ENCODE measurements around the gene QARS1.

QARS1 gene

DNA sequence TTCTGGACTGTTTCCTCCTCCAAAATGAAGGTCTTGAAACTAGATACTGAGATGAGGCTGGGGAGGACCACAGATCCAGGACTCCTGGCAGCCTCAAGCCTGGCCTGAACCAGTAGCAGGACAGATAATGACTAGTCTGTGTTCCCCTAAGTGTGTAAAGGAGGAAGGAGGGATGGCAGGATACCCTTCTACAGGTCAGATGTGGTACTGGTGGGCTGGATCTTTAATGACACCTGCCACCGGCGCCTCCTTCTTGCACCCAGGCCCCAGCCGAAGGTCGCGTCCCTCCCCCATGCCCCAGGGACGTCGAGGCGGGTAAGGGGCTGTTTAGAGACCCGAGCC, 15.5 kb upstream of the QARS1 start:
- no peak for DNase-seq

DNA sequence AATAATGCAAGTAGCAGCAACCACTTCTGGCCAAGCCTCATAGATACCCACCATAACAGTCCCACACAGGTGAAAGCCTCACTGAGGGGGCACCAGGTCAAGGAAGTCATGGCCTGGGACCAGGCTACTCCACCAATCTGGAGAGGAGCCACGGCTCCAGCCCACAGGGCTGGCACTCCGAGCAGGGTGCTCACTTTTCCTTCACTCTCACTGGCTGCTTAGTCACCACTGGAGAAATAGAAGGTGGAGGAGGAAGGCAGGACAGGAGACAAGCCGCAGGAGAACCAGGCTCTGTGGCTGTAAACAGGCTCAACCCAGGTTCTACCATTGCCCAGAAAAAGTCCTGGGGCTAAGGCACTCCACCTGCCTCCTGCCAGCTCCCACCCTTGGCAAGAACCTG, 14.9 kb upstream of the QARS1 start:
- DNase-seq, result no peak

DNA sequence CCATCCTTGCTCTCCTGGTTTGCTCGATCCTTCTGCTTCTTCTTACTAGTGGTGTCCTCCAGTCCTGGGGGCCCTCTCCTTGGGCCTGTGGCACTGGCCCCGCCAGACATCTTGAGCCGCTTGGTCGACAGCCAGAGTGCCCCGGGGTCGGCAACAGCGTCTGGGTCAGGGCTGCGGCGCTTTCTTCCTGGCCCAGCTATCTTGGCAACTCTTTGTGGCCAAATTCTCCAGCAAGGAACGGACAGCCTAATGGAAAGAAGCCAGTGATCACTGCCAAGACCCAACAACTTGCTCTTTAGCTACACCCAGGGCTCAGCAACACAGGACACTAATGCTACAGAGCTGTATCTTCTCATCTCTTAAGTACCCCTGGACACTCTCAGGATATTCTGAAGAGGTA, 14.5 kb upstream of the QARS1 start:
- no peak for DNase-seq

DNA sequence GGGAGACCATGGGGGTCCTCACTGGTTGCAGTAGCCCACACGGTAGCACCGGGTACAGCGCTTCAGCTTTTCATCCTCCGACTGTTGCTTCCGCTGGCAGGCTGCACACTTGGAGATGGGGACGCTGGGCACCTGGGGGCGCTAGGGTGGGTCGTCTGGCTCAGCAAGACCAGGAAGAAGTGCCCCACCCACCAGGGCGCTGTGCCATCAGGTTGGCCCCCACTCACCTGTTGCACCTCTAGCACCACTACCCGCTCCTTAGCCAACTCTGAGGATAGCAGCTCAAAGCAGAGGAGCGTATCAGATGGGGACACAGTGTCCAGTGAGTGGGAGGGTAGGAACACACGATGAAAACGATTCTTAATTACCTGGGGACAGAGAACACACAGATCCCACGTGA, 7.7 kb upstream of the QARS1 start:
- DNase-seq, result no peak

DNA sequence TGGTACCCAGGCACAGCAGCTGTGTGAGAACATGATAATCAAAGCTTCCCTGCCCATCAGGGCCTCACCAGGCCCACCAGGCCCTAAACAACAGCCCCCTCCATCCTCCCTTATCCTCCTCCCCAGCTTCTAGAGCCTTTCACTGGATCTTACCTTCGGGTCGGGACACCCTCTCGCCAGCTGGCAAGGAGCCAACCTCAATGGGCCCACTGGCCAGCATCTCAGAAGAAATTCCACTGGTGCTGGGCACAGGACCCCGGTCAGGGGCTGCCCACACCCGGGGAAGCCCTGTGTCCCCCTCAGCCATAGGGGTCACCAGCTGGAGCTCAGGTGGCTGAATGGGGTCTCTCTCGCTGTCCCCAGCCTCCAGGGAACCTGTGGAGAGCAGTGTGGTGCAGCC, 6.8 kb upstream of the QARS1 start:
- no peak for DNase-seq

DNA sequence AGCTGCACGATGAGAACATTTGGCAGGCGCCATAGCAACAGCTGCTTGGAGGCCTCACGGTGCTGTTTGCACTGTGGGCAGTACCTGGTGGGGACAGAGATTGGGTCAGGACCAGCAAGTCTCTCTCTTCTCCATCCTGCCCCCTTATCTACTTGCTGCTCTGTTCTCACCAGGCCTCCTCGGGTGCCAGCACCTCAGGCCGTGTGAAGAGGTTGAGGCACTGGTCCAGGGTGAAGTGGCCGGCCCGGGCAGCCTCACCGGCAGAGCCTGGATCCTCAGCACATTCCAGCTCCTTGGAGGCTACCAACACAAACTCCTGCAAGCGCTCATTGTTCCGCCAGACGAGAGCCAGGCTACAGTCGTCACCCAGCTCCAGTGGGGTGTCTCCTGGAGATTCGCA, 6.2 kb upstream of the QARS1 start:
- no peak for DNase-seq

DNA sequence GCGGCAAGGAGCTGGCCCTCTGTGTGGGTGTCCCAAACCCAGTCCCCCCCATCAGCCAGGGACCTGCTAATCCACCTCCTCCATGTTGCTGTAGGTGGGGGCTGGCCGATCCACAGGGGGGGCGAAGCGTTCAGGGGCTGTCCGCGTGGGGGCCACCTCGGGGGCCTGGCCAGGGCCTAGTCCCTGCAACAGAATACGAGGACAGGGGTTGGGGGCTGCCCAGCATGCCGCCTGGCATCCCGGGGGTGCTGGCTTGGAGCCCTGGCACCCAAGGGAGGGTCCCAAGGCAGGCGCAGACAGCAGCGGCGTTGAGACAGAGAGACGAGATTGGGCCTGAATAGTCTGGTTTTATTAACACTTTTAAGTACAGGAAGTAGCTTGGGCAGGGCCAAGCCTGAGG, 3.8 kb upstream of the QARS1 start:
- DNase-seq, result no peak

DNA sequence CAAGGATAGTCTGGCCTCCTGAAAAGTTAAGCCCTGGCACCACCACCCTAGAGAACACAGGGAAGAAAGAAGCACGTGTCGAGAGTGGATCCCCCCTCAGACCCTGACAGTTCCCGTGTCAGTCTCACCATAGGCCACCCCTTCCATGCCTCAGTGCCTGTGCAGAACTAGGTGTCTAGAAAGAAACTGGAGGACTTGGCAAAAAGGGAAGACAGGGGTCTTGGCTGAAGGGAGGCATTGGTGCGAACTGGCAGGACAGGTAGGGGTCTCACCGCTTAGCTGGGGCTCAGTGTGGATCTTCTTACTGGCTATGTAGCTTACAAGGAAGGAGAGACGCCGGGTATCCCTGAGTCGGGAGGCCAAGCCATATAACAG, 518 bp downstream of the QARS1 start:
- no peak for DNase-seq

DNA sequence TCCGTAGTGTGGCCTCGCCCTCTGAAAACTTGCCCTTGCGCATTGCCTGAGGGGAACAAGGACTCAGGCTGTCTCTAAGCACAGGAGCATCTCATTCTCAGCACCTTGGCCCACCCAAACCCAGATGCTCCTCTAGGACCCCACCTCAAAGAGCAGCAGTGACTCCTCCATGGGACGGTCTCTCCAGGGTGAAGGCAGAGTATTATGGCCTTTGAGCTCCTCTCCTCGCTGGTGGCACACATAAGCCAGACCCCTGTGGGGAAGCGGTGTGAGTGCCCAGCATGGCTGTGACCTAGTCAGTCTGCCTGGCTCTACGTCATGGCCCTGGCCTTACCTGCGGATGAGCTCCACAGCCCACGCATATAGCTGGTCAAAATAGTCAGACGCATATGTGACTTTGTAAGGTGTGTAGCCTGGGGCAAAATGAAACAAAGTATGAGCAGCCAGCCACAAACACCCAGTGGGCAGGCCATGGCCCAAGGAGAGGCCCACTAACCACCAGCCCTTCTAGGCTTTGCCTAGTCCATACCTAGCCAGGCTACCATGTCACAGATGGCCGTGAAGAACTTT, 4.4 kb downstream of the QARS1 start:
- DNase-seq, result no peak

DNA sequence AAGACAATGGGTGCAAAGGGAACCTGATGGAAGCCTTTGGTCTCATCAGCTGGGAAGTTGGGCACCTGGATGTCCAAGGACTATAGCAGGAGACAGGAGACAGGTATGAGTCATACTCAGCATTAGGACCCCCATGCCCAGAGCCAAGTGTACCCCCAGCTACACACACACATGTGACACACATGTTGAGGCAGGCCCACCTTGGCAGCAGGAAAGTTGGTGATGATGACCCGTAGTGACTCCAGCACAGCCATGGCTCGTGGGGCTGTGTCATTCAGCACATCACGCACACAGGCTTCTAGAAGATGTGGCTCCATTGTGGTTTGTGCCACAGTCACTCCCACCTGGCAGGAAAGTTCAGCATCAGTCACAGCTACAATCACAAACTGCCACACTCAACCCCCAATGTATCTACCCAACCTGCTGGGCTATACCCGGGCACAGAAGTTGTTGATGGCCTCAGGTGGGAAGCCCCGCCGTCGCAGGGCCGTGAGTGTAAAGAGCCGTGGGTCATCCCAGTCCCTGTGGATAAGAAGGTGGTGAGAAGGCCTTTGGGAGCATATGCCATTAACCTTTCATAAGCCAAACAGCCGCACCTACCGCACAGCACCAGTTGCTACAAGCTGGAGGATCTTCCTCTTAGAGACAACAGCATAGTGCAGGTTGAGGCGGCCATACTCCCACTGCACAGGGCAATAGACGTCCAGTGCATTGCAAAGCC, 5.5 kb downstream of the QARS1 start:
- no peak for DNase-seq

DNA sequence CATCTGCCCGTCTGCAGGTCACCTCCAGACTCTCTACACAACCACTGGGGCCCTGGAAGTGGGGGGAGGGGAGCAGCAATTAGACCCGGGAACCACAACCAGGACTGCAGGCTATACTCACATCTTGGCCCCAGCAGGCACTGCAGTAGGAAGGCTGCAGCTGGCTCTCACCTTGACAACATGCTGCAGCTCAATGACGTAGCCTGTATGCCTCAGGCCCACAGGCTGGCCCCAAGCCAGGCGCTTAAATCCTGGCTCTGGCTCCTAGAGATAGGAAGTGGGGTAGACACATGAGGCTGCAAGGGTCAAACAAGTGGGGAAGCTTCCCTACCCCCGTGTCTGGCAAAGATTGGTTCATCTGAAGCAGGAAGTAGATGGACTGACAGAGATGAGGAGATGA, 6.1 kb downstream of the QARS1 start:
- no peak for DNase-seq

DNA sequence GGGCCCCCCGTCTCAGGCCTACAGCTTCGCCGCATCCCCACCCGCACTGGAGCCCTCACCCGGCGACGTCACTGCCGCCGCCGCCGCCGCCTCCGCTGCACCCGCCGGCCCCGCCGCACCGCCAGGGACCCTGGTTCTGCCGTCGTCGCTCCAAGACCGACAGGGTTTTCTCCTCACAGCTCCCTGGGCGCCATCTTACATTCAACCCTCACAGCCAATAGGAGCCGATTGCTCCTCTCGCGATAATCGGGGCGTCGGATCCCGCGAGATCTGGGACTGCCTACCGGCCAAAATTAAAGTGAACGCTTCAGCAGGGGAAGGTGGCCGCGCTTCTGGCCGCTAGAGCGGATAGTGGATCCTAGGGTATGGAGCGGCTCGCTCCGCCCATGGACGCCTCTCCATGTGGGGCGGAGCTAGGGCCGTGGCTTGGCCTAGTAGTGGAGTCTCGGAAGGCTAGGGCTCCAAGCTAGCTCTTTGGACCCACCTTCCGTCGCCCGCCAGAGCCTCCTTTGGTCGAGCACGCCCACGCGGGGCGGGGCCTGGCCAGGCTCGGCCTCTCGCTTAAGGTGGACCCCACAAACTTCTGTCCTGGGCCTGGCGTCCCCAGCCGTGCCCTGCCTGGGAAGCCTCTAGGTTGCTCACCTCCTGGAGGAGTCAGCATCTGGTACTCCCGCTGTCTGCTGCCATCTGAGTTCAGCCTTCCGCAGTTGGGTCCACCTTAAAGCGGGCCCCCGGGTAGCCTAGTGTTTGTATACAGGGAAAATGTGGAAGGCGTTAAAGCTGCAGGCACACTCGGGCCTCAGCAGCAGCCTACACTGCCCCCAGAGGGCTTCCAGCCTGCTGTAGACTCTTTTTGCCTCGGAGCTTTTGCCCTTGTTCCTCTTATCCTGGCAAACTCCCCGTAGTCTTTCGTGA, 10.4 kb downstream of the QARS1 start, which contains the start of gene QRICH1:
QRICH1 (minus strand) TSS at position 219 of the 915 bp plus-strand sequence. CDS start 17,054 bp downstream, outside the sequence.
- peak; percentile 84 for DNase-seq

DNA sequence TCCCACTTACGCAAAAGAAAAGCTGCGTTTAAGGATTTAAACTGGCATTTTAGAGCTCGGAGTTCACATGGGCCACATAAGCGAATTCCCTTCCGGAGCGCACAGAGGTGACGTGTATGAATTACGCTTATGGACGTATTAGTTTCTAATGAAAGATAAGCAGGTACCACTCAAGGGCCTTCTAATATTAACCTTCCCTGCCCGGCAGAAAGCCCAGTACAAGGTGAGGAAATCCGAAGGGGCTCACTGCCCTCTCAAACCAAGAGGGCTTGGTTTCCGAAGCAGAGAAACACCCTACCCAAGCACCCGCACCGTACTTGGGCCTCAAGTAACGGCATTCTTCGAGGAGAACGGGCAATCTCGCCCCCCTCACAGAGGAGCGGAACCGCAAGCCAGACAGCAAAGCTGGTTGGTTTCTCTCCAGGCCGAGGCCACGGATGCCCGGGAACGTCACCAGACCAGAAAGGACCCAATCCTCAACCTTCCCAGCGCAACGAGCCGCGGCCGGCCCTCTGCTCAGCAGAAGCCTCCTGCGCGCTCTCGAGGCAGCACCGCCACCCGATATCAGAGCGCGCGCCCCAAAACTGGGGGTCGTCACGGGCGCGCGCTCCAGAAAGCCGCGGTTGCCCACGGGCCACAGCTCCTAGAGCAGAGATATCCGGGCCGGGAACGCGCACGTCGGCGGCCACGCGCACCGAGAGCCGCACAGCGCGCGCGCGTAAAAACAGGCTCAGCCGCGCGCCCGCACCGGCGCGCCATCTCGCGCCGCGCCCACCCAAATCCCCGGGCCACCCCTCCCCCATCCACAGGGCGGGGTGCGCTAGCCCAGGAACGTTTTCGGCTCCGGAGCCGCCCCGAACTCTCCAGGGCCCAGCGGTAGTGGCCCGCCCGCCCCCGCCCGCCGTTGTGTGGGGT, 11.4 kb downstream of the QARS1 start:
- peak; percentile 23 for DNase-seq

DNA sequence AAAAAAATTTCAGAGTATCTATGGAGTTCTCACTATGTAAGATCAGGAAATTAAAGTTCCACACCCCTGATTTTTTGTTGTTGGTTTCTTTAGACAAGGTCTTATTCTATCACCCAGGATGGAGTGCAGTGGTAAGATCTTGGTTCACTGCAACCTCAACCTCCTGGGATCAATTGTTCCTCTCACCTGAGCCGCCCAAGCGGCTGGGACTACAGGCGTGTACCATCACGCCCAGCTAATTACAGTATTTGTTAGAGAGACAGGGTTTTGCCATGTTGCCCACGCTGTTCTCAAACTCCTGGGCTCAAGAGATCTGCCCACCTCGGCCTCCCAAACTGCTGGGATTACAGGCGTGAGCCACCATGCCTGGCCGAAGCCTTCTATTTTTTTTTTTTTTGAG, 23.1 kb downstream of the QARS1 start:
- no peak for DNase-seq

DNA sequence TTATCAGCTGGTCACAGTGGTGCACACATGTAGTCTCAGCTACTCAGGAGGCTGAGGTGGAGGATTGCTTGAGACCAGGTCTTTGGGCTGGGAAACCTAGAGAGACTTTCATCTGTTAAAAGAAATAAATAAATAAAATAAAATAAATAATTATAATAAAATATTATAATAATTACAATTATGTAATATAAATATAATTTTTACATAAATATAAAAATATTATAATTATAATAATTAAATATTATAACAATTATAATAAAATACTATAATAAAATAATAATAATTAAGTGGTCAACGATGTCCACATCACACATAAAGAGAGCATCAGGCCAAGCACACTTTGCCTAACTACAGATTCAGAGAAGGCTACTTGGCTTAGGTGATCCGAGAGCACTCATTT, 25.3 kb downstream of the QARS1 start:
- DNase-seq, result no peak

DNA sequence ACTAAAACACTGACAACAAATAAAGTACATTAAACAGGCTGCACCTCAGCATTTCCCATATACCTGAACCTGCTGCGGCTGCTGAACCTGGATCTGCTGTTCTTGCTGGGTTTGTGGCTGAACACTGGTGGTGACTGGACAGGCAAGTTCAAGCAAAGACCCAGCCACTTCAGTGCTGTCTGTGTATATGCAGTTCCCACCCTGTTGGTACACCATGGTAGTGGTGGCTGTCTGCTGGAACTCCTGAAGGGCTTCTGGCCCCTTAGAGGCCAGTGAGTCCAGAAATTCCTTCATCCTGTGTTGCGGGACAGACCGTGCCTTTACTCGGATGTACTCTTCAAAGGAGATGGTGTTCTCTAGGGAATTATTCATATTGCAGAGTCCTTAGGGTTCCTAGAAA, 27.9 kb downstream of the QARS1 start:
- no peak for DNase-seq

DNA sequence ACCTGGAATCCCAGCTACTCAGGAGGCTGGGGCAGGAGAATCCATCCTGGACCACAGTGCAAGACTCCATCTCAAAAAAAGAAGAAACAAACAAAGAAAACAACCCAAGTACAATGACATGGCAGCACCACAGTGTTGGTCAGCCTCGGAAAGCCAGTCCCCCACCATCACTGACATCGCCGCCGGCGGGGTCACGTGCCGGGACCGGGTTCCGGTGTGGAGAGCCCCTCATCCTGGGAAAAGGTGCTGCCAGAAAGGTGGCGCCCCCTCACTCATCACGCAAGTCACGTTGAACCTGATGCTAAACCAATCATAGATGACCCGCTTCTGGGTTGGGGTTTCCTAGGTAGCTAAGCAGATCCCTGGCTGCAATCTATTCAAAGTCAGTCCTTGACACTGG, 28.4 kb downstream of the QARS1 start:
- DNase-seq, result no peak

DNA sequence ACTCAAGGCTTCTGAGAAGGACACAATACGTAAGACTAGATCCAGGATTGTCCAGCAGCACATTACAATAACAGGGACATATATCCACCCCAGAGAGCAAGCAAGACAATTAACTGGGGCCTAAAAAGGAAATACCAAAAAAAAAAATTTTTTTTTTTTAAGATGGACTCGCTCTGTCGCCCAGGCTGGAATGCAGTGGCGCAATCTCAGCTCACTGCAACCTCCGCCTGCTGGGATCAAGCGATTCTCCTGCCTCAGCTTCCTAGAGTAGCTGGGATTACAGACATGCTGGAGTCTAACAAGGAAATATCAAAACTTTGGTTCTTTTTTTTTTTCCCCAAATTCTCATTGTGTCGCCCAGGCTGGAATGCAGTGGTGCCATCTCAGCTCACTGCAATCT, 46.5 kb downstream of the QARS1 start:
- DNase-seq, result no peak

DNA sequence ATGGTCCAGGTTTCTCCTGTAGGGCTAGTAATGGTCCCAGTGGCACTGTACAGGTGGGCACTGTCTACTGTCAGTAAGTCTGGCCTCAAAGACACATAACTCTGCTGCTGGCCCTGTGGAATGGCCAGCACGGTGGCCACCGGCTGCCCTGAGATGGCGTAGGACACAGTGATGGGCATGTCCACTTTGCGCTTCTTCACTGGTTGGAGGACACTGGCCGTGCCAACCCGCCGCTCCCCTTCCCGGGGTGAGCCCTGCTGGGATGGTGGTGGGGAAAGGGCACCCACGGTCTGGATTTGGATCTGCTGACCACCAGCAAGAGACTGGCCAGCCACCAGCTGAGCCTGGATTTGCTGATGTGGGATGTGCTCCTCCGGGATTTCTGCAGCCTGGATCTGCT, 47.3 kb downstream of the QARS1 start:
- no peak for DNase-seq

DNA sequence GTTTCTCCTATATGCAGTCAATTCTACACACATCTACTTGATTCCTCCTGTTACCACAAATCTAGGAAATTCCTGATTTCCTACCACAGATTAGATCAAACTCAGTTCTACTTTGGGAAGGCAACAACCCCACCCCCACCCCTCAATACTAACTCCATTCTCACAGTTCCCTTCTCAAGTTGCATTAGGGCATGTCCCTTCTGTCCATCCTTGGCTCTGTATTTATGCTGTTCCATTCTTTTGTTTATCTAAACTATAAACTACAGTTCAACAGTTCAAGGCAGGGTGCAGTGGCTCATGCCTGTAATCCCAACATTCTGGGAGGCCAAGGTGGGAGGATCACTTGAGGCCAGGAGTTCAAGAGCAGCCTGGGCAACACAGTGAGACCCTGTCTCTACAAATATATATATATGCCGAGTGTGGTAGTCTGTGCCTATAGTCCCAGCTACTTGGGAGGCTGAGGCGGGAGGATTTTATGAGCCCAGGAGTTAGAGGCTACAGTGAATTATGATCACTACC, 50.2 kb downstream of the QARS1 start:
- no peak for DNase-seq

DNA sequence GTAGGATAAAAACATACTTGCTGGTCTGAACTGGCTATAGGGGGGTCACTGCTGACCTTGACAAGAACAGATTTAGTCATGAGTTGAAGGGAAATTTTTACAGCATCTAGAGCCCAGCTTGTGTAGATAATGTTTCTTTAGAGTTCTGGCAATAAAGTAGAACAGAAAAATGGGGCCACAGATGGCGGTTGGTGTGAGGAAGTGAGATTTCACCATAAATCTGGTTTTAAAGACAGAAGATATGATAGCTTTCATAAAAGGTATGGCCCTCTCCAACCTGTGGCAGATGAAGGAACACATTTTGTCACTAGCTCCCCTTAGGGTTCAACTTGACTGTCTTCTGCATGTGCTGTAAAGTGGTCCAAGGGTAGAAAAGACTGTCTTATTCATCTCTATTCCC, 51.0 kb downstream of the QARS1 start:
- no peak for DNase-seq
